Stimulated activated effector memory CD8-positive, alpha-beta T cell treated with anti-CD3 and anti-CD28 coated beads, Interleukin-12 subunit alpha, Interleukin-12 subunit beta, amount 100 ng/mL, for 72 hours (primary cell): ENCODE data around the gene EIF5A.

Source experiments
- ATAC-seq: fragments of 150-1000 bp; cut with Tn5 transposase; 2 replicates; pipeline ENCODE4 v1.10.0; 2021
- DNase-seq, 2 donors: peaks; one replicate each; pipeline ENCODE4 v3.0.0; 2021 to 2022; ENCODE audit warnings: low spot score in 2 of 2
- H3K27ac Mint-ChIP-seq: one replicate; pipeline ENCODE4 v1.8.0; 2022; ENCODE audit warnings: mild to moderate bottlenecking, mixed read lengths
- H3K36me3 Mint-ChIP-seq: one replicate; pipeline ENCODE4 v1.8.0; 2022; ENCODE audit warnings: mild to moderate bottlenecking, mixed read lengths
- H3K4me1 Mint-ChIP-seq: one replicate; pipeline ENCODE4 v1.8.0; 2022; ENCODE audit warnings: mixed read lengths
- H3K4me3 Mint-ChIP-seq: one replicate; pipeline ENCODE4 v1.8.0; 2022; ENCODE audit warnings: mild to moderate bottlenecking, mixed read lengths
- H3K9me3 Mint-ChIP-seq: one replicate; pipeline ENCODE4 v1.8.0; 2022; ENCODE audit warnings: mixed read lengths

EIF5A gene

DNA sequence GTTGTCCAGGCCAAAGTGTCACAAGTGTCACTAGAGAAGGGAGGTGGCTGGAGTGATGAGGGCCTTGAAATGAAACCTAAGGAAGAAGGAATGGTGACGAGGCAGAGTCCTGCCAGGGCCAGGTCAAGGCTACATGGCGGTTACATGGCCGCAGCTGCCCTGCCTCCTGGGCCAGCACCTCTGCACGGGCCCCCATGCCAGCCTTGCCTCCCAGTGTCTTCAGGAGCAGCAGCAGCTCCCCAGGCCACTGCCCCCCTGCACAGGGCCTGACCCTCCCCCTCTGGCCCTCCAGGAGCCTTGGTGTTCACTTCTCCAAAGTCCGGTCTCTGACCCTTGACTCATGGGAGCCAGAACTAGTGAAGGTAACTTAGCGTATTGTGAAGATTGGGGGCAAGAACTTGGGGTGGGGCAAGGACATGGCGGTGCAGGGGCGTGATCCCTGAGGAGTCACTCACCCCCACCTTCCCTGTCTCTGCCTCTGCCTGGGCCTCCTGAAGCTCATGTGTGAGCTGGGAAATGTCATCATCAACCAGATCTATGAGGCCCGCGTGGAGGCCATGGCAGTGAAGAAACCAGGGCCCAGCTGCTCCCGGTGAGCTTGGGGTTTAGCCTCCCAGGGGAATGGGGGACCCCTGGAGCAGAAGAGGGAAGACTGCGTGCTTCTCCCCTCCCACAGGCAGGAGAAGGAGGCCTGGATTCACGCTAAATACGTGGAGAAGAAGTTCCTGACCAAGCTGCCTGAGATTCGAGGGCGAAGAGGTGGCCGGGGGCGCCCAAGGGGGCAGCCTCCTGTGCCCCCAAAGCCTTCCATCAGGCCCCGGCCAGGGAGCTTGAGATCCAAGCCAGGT, 40.4 kb downstream of the EIF5A start:
- peaks cover 97% of the 10 kb centered on the region for H3K36me3 Mint-ChIP-seq
- peak overlapping the region; percentile 90 for H3K27ac Mint-ChIP-seq
- H3K9me3 Mint-ChIP-seq, result no peaks in the 10 kb centered on the region
- no peak for ATAC-seq
- peaks cover 68% of the 10 kb centered on the region for H3K4me1 Mint-ChIP-seq
- no peak for DNase-seq
- H3K4me3 Mint-ChIP-seq, result no peak overlapping the region

DNA sequence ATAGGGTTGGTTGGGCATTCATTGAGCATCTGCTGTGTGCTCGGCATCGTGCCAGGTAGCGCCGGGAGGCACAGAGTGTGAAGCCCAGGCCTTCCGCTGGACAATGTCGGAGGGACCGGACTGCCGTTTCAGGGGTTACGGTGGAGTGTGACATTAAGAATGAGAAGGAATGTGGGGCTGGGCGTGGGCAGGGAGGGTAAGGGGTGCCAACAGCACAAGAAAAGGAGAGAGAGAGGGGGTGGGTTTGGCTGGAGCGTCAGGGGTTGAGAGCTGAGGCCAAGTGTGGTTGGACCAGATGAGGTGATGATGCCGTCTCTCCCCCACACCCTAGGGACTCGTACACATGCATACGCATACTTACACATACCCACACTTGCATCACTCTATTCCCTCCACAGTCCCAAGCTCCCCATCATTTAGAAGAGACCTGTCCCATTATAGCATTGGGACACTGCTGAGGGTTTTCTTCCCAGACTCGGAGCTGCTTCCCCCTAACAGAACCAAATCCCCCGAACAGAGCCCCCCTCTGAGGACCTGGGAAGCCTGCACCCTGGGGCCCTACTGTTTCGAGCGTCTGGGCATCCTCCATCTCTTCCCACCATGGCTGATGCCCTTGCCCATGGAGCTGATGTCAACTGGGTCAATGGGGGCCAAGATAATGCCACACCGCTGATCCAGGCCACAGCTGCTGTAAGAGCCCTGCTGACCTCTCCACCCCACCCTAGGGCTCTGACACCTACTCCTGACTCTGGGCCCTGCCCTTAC, 41.2 kb downstream of the EIF5A start:
- ATAC-seq, result no peak
- H3K36me3 Mint-ChIP-seq, result peaks cover 97% of the 10 kb centered on the region

DNA sequence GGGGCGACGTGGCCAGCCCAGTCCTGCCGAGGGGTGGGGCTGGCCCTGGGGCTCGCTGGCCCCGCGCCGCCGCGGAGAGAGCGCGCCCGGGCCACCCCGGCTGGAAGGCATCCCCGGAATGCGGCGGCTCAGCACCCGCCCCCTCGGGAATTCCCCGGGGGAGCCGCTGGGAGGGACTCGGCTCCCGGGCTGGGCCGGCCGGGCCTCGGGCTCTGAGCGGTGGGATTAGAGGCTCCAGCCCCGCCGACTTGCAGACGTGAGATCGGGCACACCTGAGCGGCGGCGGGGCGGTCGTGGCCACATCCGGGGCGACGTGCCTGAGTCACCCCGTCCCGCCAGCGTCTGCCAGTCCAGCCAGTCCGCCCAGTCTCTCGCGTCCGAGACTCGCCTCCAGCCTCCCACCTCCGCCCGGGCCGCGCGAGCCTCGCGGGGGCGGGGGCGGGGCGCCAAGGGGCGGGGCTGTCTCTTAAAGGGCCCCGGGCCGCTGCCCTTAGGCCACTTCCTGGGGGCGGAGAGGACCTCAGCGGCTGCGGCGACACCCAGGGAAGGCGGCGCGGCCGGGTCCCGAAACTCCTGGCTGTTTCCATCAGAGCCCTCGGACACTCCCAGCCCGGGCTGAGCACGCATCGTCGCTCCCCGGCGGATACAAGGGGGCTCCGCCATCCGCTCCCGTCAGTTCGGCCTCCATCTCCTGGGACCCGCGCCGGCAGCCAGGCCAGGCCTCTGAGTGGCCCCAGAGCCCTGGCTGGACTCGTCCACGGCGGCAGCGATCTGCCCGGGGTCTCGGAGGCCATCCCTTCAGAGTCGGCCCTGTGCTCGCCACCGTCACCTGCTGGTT, 44.5 kb downstream of the EIF5A start, which contains the start of gene KCTD11:
Gene KCTD11, plus strand, starts transcription at position 498 of the 838 bp plus-strand sequence.
- peak; percentile 75 for ATAC-seq
- H3K4me1 Mint-ChIP-seq, result peaks cover 80% of the 10 kb centered on the region
- peak; percentile 82 to 90 for DNase-seq
- H3K27ac Mint-ChIP-seq, result peak within 1 kb of the TSS; percentile 96
- peaks cover 78% of the 10 kb centered on the region for H3K36me3 Mint-ChIP-seq
- H3K9me3 Mint-ChIP-seq, result no peaks in the 10 kb centered on the region
- peak within 1 kb of the TSS; percentile 95 for H3K4me3 Mint-ChIP-seq

More for the DNA sequence above, 41.2 kb downstream of the EIF5A start:
- Mint-ChIP-seq H3K4me3 (peak overlapping the region; percentile 95), H3K9me3 (no peaks in the 10 kb centered on the region), H3K27ac (peak overlapping the region; percentile 90), H3K4me1 (peaks cover 69% of the 10 kb centered on the region)
- no peak for DNase-seq

DNA sequence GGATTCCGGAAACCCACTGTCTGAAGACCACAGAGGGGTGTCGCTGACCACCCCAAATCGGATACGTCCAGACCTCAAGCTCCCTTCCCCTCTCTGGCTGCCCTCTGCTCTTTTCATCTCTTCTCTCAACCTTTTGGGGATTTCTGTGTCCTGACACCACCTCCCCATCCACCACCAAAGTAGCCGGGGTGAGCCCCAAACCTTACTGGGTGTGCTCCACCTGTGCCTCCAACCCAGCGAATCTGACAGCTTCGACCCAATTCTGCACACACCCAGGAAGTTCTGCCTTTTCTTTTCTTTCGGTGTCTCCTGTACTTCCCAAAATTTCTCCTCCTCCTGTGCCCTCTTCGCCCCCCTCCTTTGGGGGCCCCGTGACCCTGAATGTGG, 45.1 kb downstream of the EIF5A start:
- H3K4me3 Mint-ChIP-seq, result peak overlapping the region; percentile 95
- ATAC-seq (no peak), DNase-seq (no peak)
- H3K9me3 Mint-ChIP-seq, result no peaks in the 10 kb centered on the region
- peaks cover 76% of the 10 kb centered on the region for H3K36me3 Mint-ChIP-seq
- peak overlapping the region; percentile 96 for H3K27ac Mint-ChIP-seq
- H3K4me1 Mint-ChIP-seq, result peaks cover 74% of the 10 kb centered on the region

DNA sequence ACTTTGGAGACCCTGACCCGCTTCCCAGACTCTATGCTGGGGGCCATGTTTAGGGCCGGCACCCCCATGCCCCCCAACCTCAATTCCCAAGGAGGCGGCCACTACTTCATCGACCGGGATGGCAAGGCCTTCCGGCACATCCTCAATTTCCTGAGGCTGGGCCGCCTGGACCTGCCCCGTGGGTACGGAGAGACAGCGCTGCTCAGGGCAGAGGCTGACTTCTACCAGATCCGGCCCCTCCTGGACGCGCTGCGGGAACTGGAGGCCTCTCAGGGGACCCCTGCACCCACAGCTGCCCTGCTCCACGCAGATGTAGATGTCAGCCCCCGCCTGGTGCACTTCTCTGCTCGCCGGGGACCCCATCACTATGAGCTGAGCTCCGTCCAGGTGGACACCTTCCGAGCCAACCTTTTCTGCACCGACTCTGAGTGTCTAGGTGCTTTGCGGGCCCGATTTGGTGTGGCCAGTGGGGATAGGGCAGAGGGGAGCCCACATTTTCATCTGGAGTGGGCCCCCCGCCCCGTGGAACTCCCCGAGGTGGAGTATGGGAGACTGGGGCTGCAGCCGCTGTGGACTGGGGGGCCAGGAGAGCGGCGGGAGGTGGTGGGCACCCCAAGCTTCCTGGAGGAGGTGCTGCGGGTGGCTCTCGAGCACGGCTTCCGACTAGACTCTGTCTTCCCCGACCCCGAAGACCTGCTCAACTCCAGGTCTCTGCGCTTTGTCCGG, 45.6 kb downstream of the EIF5A start:
- peaks cover 68% of the 10 kb centered on the region for H3K4me1 Mint-ChIP-seq
- H3K9me3 Mint-ChIP-seq, result no peaks in the 10 kb centered on the region
- no peak for DNase-seq
- no peak for ATAC-seq
- H3K27ac Mint-ChIP-seq, result peak overlapping the region; percentile 96
- H3K4me3 Mint-ChIP-seq, result peak overlapping the region; percentile 95
- peaks cover 72% of the 10 kb centered on the region for H3K36me3 Mint-ChIP-seq

DNA sequence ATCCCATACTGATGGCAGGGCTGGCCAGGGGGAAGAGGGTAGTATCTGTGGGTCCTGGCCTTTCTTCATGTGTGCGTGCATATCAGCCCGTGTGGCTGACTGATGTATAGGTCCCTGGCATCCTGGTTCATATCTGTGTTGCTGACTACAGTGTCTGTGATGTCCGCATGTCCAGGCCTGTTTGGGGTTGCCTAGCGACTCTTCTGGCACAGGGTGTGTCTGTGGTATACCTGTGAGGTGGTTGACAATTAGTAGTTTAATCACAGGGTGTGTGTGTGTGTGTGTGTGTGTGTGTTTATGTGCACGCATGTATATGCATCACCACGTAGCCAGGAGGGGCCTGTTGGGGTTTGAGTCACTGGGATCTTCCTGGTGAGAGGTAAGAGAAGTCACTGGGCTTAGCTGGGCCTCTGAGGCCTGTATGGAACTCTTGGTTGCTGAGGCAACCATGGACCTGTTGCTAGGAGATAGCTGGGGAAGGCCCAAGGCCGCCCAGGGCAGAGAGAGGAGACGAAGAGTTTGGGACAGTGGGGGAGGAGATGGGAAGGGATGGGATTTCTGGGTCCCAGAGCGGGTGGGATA, 46.9 kb downstream of the EIF5A start:
- Mint-ChIP-seq H3K4me1 (peaks cover 55% of the 10 kb centered on the region), H3K27ac (peak overlapping the region; percentile 96), H3K9me3 (no peaks in the 10 kb centered on the region), H3K36me3 (peaks cover 60% of the 10 kb centered on the region), H3K4me3 (peak overlapping the region; percentile 95)
- peak; percentile 47 for ATAC-seq
- DNase-seq, result no peak

DNA sequence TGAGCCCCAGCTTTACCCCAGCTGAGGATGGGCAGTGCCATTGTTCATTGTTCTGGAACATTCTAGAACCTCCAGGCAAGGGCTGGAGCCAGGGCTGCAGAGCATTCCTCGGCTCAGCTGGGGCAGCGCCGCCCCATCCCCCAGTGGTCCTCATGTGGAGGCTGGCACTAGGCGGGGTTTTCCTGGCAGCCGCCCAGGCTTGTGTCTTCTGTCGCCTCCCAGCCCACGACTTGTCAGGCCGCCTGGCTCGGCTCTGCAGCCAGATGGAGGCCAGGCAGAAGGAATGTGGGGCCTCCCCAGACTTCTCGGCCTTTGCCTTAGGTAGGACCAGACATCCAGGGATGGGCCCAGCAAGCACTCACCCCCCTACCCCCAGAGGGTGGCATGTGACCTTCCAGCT, 47.6 kb downstream of the EIF5A start, which contains the start of gene TMEM95:
Gene TMEM95, plus strand, starts transcription at position 104 of the 400 bp plus-strand sequence. Its CDS starts 49 bp downstream, at position 153.
- H3K4me1 Mint-ChIP-seq, result peaks cover 48% of the 10 kb centered on the region
- H3K4me3 Mint-ChIP-seq, result peak within 1 kb of the TSS; percentile 95
- peaks cover 53% of the 10 kb centered on the region for H3K36me3 Mint-ChIP-seq
- no peaks in the 10 kb centered on the region for H3K9me3 Mint-ChIP-seq
- DNase-seq, result no peak
- ATAC-seq, result no peak
- H3K27ac Mint-ChIP-seq, result peak within 1 kb of the TSS; percentile 96

DNA sequence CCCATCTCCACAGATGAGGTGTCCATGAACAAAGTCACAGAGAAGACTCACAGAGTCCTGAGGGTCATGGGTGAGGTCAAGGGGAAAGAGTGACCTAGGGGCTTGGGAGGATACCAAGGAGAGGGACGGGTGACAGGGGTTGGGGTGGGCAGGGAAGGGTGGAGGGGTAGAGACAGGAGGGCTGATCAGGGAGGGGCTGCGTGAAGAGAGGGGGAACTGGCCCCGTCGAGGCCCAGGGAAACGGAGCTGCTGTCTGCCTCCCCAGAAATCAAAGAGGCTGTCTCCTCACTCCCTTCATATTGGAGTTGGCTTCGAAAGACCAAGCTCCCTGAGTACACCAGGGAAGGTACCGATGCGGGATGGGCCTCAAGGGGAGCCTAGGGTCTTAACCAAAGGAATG, 48.1 kb downstream of the EIF5A start:
- H3K4me1 Mint-ChIP-seq, result peaks cover 43% of the 10 kb centered on the region
- H3K4me3 Mint-ChIP-seq, result peak overlapping the region; percentile 7
- no peaks in the 10 kb centered on the region for H3K9me3 Mint-ChIP-seq
- H3K27ac Mint-ChIP-seq, result peak overlapping the region; percentile 75
- DNase-seq (no peak), ATAC-seq (no peak)
- H3K36me3 Mint-ChIP-seq, result peaks cover 47% of the 10 kb centered on the region

DNA sequence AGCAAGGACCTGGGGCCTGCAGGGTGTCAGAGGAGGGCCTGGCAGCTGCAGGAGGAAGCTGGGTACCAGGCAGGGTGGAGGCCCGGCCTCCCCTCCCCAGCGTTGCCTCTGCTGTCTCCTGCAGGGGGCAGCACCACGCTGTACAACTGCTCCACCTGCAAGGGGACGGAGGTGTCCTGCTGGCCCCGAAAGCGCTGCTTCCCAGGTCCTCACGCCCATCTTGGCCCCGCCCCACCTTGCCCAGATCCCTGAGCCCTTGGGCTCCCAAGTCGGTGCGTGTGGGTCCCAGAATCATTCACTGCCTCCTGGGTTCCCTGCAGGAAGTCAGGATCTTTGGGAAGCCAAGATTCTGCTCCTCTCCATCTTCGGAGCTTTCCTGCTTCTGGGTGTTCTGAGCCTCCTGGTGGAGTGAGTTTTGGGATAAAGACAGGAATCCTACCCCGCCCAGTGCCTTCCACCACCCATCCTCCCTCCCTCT, 48.7 kb downstream of the EIF5A start:
- ATAC-seq (peak; percentile 67), DNase-seq (peak; percentile 86 to 93)
- H3K9me3 Mint-ChIP-seq, result no peaks in the 10 kb centered on the region
- H3K36me3 Mint-ChIP-seq, result peaks cover 42% of the 10 kb centered on the region
- peak overlapping the region; percentile 75 for H3K27ac Mint-ChIP-seq
- H3K4me3 Mint-ChIP-seq, result peak overlapping the region; percentile 7
- peaks cover 41% of the 10 kb centered on the region for H3K4me1 Mint-ChIP-seq

DNA sequence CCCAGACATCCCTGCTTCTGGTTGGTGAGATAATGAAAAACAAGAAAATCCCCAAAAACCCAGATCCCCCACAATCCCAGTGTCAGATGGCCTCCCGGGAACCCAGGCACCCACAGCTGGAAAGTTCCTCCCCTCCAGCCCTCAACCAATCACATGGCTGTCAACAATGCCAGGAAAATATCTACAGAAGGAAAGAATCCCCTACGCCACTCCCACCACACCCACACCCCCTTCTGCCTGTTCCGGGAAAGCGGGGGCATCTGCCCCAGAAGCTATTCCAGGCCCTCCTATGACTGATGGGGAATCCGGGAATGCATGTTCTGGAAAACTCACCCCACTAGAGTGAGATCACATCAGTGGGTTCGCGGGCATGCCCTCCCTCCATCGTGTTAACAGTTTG, 49.3 kb downstream of the EIF5A start:
- no peak overlapping the region for H3K4me3 Mint-ChIP-seq

DNA sequence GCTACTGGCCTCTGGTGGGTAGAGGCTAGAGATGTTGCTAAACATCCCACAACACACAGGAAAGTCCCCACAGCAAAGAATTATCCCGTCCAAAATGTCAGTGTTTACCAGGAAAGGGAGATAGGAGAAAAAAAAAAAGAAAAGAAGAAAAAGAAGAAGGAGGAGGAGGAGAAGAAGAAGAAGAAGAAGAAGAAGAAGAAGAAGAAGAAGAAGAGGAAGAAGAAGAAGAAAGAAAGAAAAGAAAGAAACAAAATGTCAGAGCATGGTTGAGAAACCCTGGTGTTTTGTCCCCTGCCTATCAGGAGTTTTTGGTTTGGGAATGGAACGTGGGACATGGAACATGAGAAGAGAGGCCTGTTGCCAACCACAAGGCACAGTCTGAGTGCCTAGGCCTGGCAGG, 50.0 kb downstream of the EIF5A start:
- peaks cover 32% of the 10 kb centered on the region for H3K36me3 Mint-ChIP-seq
- no peak overlapping the region for H3K4me3 Mint-ChIP-seq
- no peak for DNase-seq
- no peaks in the 10 kb centered on the region for H3K9me3 Mint-ChIP-seq
- peaks cover 35% of the 10 kb centered on the region for H3K4me1 Mint-ChIP-seq
- no peak for ATAC-seq
- H3K27ac Mint-ChIP-seq, result no peak overlapping the region

More for the DNA sequence above, 49.3 kb downstream of the EIF5A start:
- ATAC-seq, result no peak
- peaks cover 37% of the 10 kb centered on the region for H3K4me1 Mint-ChIP-seq
- H3K36me3 Mint-ChIP-seq, result peaks cover 37% of the 10 kb centered on the region
- no peaks in the 10 kb centered on the region for H3K9me3 Mint-ChIP-seq
- DNase-seq, result no peak
- no peak overlapping the region for H3K27ac Mint-ChIP-seq

DNA sequence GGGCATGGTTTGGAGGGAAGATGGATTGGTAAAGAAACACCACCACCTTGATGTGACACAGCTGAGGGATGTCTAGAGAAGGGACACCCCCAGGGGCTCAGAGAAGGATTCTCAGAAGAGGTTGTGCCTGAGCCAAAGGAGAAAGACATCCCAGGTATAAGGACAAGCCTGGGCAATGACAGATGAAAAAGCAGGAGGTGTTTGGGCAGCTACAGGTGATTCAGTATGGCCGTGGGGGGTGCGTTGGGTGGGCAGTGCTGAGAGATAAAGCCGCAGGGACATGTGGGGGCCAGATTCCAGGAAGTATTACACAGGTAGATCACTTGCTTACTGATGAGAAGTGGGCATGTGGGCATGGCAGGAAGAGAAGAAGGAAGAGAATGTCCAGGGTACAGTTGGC, 54.5 kb downstream of the EIF5A start:
- Mint-ChIP-seq H3K4me1 (no peaks in the 10 kb centered on the region), H3K36me3 (peaks cover 13% of the 10 kb centered on the region), H3K27ac (no peak overlapping the region), H3K4me3 (no peak overlapping the region), H3K9me3 (no peaks in the 10 kb centered on the region)
- no peak for DNase-seq
- ATAC-seq, result no peak
